RKO (cell line): Measurements from ENCODE around the gene MUS81.
"Not testable (repeated sequence)": the region's sequence is repeated elsewhere in the genome, so short reads cannot be mapped to it uniquely, and the experiment has no call there.

Experiments
- DNase-seq: peaks from one replicate; pipeline ENCODE4 v3.0.0-alpha.2; 2016; ENCODE audit warnings: low spot score

The MUS81 gene

DNA sequence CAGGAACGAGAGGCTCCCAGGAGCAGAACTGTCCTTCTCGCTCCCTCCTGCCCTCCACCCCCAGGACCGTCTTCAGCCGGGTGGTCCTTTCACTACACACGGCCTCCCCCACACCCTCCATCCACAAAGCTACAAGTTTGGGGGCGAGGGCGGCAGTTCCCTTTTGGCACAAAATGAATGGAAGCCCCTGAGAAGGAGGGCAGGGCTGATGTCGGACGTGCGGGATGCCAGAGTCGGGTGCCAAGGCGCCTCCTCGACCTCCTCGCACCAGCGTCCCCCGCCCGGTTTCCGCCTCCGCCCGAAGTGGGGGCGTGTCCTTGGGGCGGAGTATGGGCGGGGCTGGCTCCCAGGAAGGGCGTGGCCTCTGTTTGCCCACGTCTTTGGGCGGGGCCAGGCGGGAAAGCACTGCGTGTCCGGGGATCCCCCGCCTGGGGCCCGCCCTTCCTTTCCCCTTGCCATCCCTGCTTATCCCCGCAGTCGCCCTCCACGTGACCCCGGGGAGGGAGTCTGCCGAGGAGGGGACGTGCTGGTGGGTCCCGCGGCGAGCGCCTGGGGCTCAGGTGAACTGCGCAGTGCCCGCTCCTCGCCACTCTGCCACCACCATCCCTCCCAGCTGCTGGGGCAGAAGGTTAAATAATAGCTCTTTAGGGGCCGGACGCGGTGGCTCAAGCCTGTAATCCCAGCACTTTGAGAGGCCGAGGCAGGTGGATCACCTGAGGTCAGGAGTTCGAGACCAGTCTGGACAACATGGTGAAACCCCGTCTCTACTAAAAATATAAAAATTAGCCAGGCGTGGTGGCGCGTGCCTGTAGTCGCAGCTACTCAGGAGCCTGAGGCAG is 13.3 kb downstream of the MUS81 start:
- DNase-seq: peak; percentile 88

DNA sequence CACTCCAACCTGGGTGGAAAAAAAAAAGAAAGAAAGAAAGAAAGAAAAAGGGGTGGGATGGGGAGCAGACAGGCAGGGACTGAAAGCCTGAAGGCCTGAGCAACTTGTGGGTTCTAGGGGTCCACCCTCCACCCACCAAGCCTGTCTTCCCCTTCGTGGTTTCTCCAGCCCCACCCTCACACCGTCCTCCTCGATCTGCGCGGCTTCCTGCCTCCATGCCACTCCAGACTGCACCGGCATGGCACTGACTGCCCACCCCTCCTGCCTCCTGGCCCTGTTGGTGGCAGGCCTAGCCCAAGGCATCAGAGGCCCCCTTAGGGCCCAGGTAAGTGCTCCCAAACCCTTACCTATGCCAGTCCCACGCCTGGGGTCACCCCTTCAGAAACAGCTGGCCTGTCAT is 19.4 kb downstream of the MUS81 start, which contains the start of gene CTSW:
CTSW (plus strand) TSS at position 221 of the 400 bp plus-strand sequence; CDS start at position 239, 18 bp downstream.
- DNase-seq: no peak

DNA sequence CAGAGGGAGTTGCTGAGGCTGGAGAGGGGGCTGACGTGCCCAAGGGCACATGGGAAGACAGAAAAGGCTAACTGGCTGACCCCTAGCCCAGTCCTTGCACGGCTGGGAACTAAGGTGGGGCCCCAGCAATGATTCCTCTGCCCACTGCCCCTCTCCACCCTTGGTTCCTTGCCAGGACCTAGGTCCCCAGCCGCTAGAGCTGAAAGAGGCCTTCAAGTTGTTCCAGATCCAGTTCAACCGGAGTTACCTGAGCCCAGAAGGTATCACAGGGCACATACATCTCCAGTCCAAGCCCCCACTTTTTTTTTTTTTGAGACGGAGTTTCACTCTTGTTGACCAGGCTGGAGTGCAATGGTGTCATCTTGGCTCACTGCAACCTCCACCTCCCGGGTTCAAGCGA is 19.8 kb downstream of the MUS81 start:
- DNase-seq: no peak

DNA sequence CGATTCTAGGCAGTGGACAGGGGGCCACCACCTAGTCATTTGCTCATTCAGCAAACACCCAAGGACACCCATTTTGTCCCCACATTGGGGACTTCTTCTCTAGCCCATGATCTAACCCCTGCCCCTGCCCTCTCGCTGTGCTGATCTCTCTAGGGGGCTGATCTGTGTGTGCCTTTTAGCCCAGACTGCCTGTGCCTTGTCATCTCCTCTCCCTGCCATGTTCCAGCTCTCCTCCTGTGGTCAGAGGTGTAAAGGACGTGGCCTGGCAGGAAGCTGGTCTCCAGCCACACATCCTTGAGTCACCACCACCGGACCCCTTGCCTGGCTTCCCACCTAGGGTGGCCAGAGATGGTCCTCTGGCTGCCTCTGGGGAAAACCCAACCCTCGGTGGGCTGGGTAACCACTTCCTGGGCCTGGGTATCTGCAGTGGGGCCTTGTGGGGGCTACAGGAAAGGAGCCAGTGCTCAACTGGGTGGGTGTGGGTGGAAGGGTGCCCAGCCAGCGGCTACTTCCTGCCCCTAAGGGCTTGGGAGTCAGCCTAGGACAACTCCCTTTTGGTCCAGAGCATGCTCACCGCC is 20.7 kb downstream of the MUS81 start:
- DNase-seq: no peak

DNA sequence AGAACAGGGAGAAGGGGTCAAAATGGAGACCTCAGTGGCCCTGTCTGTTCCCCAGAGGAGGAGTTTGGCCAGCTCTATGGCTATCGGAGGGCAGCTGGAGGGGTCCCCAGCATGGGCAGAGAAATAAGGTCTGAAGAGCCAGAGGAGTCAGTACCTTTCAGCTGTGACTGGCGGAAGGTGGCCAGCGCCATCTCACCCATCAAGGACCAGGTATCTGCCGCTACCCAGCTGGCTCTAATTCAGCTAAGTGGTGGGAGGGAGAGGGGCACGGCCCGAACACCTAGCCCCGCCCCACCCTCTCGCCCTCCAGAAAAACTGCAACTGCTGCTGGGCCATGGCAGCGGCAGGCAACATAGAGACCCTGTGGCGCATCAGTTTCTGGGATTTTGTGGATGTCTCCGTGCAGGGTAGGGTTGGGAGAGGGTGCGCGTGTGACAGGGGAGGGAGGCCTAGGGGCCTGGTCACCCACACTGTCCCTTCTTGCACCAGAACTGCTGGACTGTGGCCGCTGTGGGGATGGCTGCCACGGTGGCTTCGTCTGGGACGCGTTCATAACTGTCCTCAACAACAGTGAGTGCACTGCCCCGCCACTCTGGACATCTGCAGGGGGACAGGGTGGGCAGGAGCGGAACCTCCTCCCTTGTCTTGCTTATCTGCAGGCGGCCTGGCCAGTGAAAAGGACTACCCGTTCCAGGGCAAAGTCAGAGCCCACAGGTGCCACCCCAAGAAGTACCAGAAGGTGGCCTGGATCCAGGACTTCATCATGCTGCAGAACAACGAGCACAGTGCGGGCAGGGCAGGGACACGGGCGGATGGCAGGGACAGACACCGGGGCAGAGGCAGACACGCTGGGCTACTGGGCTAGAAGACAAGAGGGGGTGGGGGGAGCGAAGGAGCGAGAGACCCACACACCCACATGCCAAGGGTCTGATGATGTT is 22.2 kb downstream of the MUS81 start:
- DNase-seq: no peak

DNA sequence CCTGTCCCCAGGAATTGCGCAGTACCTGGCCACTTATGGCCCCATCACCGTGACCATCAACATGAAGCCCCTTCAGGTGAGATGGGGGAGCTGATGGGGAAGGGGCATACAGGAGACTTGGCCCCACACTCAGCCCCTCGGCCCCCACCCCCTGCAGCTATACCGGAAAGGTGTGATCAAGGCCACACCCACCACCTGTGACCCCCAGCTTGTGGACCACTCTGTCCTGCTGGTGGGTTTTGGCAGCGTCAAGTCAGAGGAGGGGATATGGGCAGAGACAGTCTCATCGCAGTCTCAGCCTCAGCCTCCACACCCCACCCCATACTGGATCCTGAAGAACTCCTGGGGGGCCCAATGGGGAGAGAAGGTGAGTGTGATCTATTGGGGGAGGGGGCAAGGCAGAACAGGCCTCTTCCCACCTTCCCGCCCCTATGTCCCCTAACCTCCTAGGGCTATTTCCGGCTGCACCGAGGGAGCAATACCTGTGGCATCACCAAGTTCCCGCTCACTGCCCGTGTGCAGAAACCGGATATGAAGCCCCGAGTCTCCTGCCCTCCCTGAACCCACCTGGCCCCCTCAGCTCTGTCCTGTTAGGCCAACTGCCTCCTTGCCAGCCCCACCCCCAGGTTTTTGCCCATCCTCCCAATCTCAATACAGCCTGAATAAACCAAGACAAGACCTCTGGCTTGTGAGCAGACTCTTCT is 23.0 kb downstream of the MUS81 start:
- DNase-seq: no peak

DNA sequence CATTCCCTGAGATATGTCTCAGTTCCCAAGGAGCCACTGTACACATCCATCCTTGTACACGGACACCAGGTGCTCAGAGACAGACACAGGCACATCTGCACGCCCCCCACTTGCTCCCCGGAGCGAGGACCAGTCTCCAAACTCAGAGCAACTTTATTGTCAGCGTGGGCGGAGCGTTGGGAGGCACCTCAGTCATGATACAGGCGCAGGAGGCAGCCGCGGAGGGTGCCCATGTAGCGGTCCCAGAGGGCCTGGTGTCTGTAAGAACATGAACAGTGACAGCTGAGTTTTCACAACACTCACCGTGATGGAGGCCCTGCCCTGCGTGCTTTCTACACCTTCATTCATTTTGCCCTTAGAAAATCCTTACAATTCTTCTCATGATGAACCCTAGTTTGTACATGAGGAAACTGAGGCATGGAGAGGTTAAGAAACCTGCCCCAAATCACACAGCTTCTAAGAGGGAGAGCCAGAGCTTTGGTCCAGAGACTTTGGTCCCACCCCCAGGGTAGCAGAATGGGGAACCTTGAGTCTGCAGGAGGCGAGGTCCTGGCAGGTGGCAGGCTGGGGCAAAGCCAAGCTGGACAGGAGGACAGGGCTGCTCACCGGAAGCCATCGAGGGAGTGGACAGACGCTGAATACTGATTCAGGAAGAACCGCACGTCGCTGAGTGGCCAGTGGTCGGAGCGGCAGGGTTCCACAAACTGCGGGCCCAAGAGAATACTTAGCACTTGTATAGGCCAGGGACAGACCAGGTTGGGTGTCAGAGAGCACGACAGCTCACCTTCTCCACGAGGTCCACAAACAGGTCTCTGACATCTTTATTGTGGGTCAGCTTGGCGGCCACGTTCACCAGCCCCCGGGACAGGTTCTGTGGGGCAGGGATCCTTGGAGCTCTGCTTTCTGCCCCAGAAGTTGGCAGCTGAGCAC is 23.8 kb downstream of the MUS81 start:
- DNase-seq: no peak

DNA sequence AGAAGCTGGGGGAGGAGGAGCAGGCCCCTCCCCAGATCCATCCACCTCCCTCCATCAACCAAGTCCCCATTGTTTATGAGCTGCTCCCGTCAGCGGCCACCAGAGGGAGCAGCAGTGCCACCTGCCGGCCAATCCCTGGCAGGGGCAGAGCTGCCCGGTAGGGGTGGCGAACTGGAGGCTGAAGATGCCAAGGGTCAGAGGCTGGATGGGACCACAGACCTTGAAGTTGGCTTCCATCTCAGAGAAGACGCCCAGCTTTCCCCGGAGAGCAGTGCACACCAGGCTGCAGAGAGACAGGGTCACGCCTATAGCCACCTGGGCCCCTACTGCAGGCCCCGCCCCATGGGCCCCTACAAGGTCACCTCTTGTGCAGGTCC is 24.5 kb downstream of the MUS81 start:
- DNase-seq: peak; percentile 79

DNA sequence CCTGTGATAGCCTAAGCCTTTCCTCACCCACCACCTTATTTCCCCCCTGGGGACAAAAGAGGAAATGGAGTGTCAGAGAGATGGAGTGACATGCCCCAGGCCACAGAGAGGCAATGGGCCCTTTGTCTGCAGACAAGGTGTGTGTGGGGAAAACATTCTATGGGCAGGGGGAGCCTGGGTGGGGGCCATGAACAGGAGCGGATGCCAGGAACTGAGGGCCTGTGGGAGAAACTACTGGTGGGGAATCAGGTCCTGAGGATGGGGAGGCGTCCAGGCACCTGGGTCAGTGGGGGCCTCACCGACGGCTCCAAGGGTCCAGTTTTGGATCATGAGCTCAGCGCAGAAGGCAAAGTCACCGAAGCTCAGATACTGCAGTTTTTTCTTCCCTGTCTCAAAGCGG is 25.0 kb downstream of the MUS81 start:
- no peak for DNase-seq

DNA sequence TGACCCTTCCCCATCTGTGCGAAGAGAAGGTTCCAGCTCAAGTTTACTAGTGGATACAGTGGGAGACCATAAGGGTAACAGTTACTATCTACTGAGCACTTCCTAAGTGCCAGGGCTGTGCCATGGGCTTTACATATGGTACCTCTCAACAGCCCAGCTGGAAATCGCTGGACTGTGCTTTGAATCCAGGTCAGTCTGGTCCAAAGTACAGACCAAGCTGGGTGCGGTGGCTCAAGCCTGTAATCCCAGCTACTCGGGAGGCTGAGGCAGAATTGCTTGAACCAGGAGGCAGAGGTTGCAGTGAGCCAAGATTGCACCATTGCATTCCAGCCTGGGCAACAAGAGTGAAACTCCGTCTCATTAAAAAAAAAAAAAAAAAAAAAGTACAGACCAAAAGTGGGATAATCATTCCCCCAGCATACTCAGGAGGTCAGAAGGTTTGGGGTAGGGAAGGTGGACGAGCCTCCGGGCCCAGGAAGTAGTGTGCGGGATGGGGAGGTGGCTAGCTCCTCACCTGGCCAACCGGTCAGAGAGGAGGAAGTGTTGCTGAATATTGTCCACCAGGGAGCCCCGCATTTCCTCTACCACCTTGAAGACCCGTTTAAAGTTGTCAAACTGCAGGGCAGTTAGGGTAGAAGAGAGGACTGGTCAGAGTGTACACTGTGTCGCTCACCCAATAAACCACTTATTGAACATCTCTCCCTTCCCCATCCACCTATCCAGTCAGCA is 25.7 kb downstream of the MUS81 start:
- DNase-seq: no peak

DNA sequence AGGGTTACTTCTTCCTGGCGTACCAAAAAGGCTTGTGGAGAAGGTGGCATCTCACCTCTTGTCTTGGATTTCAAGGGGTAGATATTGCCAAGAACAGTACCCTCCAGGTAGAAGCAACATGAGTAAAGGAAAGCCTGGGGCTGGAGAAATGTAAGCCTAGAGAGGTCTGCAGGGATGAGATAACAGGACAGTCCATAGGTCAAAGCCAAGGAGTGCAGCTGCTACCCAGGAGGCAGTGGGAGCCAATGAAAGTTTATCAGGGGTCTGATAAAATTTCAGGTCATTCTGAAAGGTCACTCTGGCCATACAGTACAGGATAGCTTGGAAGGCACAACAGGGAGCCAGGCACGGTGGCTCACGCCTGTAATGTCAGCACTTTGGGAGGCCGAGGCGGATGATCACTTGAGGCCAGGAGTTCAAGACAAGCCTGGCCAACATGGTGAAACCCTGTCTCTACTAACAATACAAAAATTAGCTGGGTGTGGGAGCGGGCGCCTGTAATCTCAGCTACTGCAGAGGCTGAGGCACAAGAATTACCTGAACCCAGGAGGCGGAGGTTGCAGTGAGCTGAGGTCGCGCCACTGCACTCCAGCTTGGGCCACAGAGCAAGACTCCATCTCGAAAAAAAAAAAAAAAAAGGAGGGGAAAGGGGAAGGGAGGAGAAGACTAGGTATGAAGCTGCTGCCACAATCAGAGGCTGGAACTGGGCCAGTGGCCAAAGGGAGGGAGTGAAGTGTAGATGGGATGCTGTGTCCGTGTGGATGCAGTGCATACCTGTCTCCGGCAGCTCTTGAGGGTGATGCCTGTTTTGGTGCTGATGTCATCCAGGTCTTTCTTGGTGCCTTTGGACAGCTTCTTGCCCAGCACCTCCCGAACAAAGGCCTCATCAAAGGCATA is 26.8 kb downstream of the MUS81 start:
- no peak for DNase-seq

DNA sequence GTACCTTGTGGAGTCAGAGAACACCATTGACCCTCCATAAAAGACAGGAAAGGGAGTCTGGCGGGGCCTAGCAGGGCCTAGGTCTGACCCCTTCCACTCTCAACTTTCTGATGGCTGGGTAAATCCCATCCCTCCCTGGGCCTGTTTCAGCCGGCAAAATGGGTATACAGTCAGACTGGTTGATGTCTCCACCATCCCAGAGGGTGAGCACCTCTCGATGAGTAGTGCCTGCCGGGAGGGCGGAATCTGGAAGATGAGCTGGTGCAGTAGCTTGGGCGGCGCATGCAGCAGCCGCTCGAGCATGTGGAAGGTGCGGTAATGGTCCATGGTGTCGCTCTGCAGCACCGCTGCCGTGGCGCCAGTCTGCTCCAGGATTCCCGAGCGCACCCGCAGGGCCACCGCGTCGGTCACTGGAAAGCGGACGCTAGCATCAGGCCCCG is 27.5 kb downstream of the MUS81 start:
- peak; percentile 85 for DNase-seq

DNA sequence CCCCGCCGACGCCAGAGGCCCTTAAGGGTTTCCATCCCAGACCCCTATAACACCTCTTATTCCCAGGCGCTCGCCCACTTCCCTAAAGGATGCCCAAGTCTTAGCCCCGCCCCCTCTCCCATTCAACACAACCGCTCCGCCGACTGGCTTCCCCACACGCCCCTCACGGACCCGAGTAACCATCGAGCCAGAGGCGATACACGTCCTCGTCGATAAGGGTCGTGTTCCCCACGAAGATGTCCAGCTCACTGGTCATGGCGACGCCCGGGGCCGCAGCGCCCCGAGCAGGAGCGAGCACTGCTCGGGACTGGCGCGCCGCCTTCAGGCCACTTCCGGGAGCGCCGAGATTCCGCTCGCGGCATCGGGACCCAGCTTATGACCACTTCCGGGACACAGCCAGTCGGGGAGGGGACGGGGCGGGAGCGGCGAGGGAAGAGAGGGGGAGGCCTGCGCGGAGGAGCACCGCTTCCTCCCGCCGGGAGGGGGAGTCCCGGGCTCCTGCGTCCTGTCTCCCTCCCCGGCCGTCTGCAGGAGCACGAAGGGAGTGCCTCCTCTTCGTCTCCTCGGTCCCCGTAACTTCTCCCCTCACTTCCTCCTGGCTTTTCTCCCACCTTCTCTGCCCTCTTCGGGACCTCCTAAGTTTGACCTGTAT is 28.1 kb downstream of the MUS81 start, which contains the start of gene FIBP:
FIBP (minus strand) TSS at position 309 of the 652 bp plus-strand sequence; CDS start at position 256, 53 bp downstream.
- peak; percentile 97 for DNase-seq

DNA sequence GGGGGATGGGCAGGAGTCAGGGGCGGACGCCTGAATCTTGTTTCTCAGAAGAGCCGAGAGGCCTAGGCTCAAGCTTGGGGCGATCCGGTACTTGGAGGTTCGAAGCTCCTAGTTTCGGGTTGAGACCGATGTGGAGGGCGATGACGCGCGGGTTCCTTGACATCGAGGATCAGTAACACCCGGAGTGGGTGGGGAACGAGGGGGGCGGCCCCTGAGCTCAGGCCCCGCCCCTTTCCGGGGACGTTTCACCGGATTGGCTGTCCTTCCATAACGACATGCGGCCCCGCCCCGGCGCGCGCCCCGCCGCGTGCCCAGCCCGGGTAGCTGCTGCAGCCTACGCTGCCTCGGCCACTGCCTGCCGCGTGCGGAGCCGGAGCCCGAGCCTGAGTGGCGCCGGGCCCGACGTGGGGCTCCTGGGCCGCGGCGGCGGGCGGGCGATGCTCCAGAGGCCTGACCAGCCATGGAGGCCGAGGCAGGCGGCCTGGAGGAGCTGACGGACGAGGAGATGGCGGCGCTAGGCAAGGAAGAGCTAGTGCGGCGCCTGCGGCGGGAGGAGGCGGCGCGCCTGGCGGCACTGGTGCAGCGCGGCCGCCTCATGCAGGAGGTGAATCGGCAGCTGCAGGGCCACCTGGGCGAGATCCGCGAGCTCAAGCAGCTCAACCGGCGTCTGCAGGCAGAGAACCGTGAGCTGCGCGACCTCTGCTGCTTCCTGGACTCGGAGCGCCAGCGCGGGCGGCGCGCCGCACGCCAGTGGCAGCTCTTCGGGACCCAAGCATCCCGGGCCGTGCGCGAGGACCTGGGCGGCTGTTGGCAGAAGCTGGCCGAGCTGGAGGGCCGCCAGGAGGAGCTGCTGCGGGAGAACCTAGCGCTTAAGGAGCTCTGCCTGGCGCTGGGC is 30.3 kb downstream of the MUS81 start, which contains the start of gene CCDC85B:
CCDC85B (plus strand) TSS at position 350 of the 895 bp plus-strand sequence; CDS start at position 461, 111 bp downstream.
- DNase-seq: peak; percentile 96

DNA sequence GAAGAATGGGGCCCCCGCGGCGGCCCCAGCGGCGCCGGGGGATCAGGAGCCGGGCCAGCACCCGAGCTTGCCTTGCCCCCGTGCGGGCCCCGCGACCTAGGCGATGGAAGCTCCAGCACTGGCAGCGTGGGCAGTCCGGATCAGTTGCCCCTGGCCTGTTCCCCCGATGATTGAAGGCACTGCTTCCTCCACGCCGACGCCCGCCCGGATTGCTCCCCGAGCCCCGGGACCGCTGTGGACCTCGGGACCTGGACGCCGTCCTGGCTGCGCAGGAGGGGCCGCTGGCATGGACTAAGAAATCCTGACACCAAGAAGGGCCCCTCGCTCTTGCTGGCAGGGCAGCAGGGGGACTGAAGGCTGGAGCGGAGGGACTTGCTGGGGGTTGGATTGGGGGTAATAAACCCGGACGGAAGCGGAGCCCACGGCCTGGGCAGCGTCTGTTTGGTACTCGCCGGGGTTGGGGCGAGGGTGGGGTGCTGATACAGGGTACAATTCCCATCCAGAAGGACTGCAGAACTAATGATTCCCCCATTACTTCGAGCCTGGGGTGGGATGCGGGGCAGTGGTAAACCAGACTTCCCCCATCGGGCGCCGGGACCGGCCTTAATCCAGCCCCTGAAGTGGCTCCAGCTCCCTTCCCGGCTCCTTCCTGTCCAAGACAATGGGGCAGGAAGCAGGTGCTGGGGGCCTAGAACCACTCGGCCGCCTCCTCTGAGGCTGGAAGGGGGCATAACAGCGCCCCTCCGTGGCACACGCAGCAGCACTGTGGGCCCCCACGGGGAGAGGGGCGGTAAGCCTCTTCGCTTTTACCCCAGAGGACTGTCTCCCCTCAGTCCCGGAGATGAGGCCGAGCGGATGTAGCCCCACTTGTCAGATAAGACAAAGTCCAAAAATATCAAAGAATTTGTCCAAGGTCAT is 31.2 kb downstream of the MUS81 start:
- peak; percentile 92 for DNase-seq

DNA sequence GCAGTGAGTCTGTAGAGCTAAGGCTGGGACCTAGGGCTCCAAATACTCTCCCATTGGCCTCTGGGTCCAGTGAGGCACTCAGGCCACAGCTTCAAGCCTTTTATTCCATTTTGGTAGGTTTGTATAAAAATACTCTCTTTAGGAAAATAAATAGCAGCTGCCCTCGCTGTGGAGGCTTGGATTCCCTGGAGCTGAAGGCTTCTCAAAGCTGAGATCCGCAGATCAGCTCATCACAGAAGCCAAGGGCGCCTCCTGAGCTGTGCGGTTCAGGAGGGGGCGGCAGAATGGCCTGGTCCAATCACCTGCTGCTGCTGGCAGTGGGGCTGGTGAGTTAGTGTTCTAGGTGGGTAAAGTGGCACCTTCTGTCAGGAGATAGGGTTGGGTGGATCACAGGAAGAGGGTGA is 31.9 kb downstream of the MUS81 start:
- DNase-seq: not testable (repeated sequence)
